Ammon's horn (tissue), 1 donor: ENCODE measurements around the gene DEPDC5.
"Not testable (repeated sequence)": the region's sequence is repeated elsewhere in the genome, so short reads cannot be mapped to it uniquely, and the experiment has no call there.

Experiments used
- DNase-seq: peaks from one replicate; pipeline ENCODE4 v3.0.0-alpha.2; 2016; ENCODE audit warnings: low spot score

Gene DEPDC5

DNA sequence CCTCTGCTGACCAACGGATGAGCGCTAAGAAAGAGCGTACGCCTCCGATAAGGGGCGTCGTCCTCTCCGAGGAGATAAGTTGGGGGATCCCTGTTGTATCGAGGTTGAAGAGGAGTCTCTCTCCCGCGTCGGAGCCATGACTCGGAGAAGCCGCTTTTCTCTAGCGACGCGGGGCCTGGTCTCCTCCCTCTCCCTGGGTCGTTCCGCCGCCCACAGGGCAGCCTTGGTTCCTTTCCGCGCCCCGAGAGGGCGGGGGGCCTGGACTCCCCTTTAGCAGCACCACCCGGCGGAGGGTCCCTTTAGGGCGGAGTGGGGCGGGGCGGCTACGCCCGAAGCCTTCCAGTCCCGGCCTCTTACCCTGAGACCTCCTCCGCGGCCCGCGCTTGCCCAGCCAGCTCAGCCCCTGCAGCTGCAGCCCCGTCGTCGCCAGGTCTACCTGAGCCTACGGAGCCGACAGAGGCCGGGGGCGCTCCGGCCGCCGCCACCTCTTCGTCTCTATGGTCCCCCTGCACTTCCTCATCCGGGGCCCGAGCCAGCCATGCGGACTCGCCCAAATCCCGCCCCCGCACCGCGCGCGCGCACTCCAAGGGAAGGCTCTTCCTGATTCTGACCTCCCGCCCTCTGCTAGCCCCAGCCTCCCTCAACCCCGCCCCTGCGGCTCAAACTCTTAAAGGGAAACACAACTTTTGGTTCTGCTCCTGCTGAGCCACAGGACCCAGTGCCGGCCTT is 4.0 kb upstream of the DEPDC5 start, which contains the start of gene PRR14L:
Gene PRR14L (minus strand): TSS at position 497 of the 729 bp plus-strand sequence. CDS start 11,272 bp downstream, outside the sequence.
- peak; percentile 99 for DNase-seq

GRCh38 chr22:31750365-31751284 is 3.2 kb upstream of the DEPDC5 start:
- DNase-seq: no peak

- DNase-seq: no peak
Measured at GRCh38 chr22:31752096-31752847, 1.5 kb upstream of the DEPDC5 start.

GRCh38 chr22:31753005-31753633 is 700 bp upstream of the DEPDC5 start:
- DNase-seq: peak; percentile 34

- DNase-seq: no peak
Measured at GRCh38 chr22:31754813-31755212, 994 bp downstream of the DEPDC5 start.

GRCh38 chr22:31757265-31757664 is 3.4 kb downstream of the DEPDC5 start:
- no peak for DNase-seq

- not testable (repeated sequence) for DNase-seq
Measured at GRCh38 chr22:31758860-31759259, 5.0 kb downstream of the DEPDC5 start.

- DNase-seq: no peak
Measured at GRCh38 chr22:31764785-31765184, 11.0 kb downstream of the DEPDC5 start.

DNA sequence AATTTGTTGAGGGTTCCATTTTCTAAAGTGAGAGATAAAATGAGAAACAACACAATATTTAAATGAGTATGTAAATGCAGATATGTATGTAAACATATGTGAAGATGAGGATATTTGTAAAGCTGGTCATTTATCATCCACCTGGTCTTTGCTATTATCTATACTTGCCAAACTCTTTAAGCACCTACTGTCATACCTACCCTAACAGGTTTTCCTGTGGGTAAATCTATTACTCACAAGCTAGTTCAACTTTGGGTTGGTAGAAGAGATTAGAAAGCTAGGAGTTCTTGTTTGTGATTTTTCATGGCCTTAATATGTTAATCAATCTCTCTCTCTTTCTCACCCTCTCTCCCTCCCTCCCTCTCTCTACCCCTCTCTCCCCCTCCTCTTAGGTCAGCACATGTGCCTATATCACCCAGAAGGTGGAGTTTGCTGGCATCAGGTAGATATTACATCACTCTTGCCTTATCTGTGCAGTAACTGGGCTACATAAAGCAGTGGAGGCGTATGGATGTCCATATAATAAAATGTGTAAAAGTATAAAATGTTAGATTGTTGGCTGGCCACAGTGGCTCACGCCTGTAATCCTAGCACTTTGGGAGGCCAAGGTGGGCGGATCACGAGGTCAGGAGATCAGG is 14.7 kb downstream of the DEPDC5 start:
- DNase-seq: no peak

GRCh38 chr22:31773416-31773815 is 19.6 kb downstream of the DEPDC5 start:
- no peak for DNase-seq

DNA sequence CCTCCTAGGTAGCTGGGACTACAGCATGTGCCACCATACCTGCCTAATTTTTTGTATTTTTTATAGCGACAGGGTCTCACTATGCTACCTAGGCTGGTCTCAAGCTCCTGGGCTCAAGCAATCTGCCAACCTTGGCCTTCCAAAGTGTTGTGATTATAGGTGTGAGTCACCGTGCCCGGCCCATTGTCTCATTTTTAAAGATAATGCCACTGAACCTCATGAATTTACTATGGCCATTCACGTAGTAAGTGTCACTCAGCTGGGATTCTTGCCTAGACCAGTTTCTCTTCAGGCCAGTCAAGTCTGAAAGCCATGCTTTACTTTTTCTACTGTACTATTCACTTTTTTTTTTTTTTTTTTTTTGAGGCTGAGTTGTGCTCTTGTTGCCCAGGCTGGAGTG is 22.4 kb downstream of the DEPDC5 start:
- no peak for DNase-seq

- DNase-seq: no peak
Measured at GRCh38 chr22:31789803-31790202, 36.0 kb downstream of the DEPDC5 start.

DNA sequence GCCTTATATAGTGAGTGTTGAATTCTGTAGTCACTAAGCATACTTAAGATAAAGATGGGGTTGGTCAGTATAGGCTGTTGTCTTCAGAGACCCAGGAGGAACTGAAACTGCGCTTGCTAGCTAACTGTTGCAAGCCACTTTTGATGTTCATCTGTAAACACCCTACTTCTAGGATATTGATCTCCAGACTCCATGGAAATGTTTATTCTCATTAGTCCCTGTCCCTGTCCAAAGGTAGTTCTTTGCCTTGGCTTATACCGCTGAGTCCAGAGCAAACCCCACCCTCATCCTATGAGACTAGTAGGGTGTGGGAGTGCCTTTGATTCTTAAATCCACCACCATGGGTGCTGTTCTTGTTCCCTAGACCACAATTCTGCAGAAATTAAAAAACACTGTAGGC is 36.4 kb downstream of the DEPDC5 start:
- peak; percentile 59 for DNase-seq

- not testable (repeated sequence) for DNase-seq
Measured at GRCh38 chr22:31799358-31799757, 45.5 kb downstream of the DEPDC5 start.

DNA sequence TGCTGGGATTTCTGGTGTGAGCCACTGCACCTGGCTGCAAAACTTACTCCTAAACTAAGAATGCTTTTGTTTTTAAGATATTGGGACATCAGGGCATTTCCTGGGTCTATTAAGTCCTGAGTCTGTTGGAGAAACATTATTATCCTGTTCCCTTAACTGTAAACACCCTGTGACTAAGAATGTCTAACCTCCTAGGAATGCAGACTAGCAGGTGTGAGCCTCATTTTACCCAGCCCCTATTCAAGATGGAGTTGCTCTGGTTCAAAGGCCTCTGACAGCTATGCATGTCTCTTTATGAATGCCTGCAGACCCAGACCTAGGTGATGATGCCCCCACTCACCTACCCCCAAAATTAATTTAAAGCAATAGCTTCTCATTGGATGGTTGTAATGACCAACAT is 46.2 kb downstream of the DEPDC5 start:
- DNase-seq: no peak

- DNase-seq: not testable (repeated sequence)
Measured at GRCh38 chr22:31800861-31801260, 47.0 kb downstream of the DEPDC5 start.

DNA sequence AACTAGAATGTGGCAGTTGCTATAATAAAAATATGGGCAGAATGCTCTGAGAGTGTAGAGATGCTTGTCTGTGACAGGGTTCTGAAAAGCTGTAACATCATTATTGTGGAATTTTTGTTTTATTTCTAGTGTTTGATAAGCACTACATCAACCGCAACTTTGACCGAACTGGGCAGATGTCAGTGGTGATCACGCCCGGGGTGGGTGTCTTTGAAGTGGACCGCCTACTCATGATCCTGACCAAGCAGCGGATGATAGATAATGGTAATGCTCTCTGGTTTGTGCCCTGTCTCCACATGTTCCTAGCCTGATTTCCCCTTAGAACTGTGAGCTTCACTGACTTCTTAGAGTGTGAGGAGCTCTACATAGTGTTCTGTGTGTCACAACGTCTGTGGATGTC is 48.8 kb downstream of the DEPDC5 start:
- DNase-seq: no peak

DNA sequence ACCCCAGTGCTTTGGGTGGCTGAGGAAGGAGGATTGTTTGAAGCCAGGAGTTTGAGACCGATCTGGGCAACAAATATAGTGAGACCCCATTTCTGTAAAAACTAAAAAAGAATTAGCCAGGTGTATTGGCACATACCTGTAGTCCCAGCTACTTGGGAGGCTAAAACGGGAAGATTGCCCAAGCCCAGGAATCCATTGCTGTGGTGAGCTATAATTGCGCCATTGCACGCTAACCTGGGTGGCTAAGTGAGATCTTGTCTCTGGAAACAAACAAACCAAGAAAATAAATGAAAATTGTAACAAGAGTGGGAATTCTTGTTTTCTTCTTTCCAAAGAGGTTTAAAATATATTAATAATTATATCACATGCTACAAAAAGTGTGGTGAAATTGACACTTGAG is 52.9 kb downstream of the DEPDC5 start:
- DNase-seq: no peak

DNA sequence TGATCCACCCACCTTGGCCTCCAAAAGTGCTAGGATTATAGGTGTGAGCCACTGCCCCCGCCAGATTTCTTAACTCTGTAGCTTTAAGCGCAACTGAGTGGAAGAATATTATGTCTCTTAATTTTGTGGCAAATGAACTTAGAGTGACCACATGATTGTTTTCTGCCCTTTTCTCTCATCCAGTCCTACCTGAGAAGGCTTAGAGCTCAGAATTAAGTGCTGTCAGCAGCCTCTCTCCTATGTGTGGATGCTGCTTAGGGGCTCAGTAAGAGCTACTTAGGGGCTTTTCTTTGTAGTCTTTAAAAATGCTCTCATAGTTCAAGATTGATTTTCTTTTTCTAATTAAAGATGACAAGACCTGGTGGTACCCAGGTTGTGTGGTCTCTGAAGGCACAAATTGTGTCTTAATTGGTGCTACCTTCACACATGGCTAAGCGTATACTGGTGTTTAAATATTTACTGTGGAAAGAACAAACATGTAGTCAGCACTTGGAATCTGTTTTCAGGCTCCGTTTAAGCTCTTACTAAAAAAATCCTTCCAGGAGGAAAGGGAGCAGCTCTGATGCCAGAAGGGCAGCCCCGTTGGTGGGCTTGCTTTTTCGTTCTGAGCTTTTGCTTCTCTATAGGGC is 59.3 kb downstream of the DEPDC5 start:
- no peak for DNase-seq

DNA sequence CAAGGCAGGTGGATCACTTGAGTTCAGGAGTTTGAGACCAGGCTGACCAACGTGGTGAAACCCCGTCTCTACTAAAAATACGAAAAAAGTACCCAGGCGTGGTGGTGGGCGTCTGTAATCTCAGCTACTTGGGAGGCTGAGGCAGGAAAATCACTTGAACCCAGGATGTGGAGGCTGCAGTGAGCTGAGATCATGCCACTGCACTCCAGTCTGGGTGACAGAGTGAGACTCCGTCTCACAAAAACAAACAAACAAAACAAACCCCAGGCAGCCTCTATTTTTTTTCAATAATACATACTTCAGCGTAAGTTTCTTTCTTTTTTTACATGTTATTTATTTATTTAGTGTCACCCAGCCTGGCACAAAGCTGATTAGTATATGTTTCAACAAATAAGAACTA is 60.1 kb downstream of the DEPDC5 start:
- not testable (repeated sequence) for DNase-seq

DNA sequence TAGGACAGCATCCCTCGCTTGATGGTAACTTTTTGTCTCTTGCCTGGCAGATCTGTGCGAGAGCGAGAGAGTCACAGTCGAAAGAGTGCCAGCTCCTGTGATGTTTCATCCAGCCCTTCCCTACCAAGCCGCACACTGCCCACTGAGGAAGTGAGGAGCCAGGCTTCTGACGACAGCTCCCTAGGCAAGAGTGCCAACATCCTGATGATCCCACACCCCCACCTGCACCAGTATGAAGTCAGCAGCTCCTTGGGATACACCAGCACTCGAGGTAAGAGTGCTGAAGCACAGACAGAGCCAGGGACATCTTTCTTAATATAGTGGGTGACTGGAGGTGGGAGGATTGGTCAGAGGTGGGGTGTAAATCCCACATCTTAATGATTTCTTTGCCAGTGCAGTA is 61.1 kb downstream of the DEPDC5 start:
- DNase-seq: no peak
